ENCODE data around the gene KY.

- no peak for TF ChIP-seq REST (IDR thresholded peaks at IDR 0.05; ENCODE audit: insufficient read depth in 1 of 2, low read depth in 2 of 2, low read length in 2 of 2)
- no peak for TF ChIP-seq POLR2AphosphoS5 (IDR thresholded peaks at IDR 0.05; ENCODE audit: low read depth, low read length)
- no peak for TF ChIP-seq TAF1 (IDR thresholded peaks at IDR 0.05; ENCODE audit: borderline replicate concordance, insufficient read depth, low read length)
Measured at GRCh38 chr3:134602440-134602814, 48.4 kb downstream of the KY start.
